KMS-11 (cell line): ENCODE data around the gene MEF2A.

Experiments
- H2AFZ ChIP-seq: fragments of 200-600 bp; sonication (generic); 2 replicates; pipeline ENCODE4 v1.6.1; 2016; ENCODE audit warnings: antibody characterized with exemption, mixed run types, low read depth
- H3K27ac ChIP-seq: fragments of 200-600 bp; sonication (generic); 2 replicates; pipeline ENCODE4 v1.6.1; 2016; ENCODE audit warnings: mild to moderate bottlenecking, mixed run types
- H3K27me3 ChIP-seq: fragments of 200-600 bp; sonication (generic); 2 replicates; pipeline ENCODE4 v1.6.1; 2017; ENCODE audit warnings: mild to moderate bottlenecking, low read depth, mixed run types, moderate library complexity; ENCODE audit not compliant: insufficient read depth
- H3K36me3 ChIP-seq: fragments of 200-600 bp; sonication (generic); 2 replicates; pipeline ENCODE4 v1.6.1; 2017; ENCODE audit warnings: mild to moderate bottlenecking, mixed run types; ENCODE audit not compliant: insufficient read depth
- H3K4me1 ChIP-seq: fragments of 200-600 bp; sonication (generic); 2 replicates; pipeline ENCODE4 v1.6.1; 2016; ENCODE audit warnings: mild to moderate bottlenecking, low read depth, mixed run types; ENCODE audit not compliant: poor library complexity, severe bottlenecking
- H3K4me2 ChIP-seq: fragments of 200-600 bp; sonication (generic); 2 replicates; pipeline ENCODE4 v1.7.0; 2016; ENCODE audit warnings: mild to moderate bottlenecking, mixed run types
- H3K4me3 ChIP-seq: fragments of 200-600 bp; sonication (generic); IDR thresholded peaks from 2 replicates; pipeline ENCODE4 v1.6.1; 2017; ENCODE audit warnings: low read depth, low read length, mixed read lengths; ENCODE audit not compliant: insufficient read depth
- H3K79me2 ChIP-seq: fragments of 200-600 bp; sonication (generic); 2 replicates; pipeline ENCODE4 v1.6.1; 2016; ENCODE audit warnings: low read depth, mixed run types; ENCODE audit not compliant: insufficient read depth
- H3K9ac ChIP-seq: fragments of 200-600 bp; sonication (generic); 2 replicates; pipeline ENCODE4 v1.6.1; 2016; ENCODE audit warnings: mild to moderate bottlenecking, mixed run types
- H4K20me1 ChIP-seq: fragments of 200-600 bp; sonication (generic); 2 replicates; pipeline ENCODE4 v1.6.1; 2016; ENCODE audit warnings: mild to moderate bottlenecking, mixed run types; ENCODE audit not compliant: insufficient read depth
- TF ChIP-seq, protein P1 (sequence below): fragments of 200-600 bp; sonication (generic); conservative IDR thresholded peaks from 2 replicates; pipeline ENCODE4 v1.6.1; 2017; ENCODE audit warnings: low read depth, mild to moderate bottlenecking, antibody characterized with exemption, low read length, moderate library complexity, mixed read lengths

MEF2A gene

DNA sequence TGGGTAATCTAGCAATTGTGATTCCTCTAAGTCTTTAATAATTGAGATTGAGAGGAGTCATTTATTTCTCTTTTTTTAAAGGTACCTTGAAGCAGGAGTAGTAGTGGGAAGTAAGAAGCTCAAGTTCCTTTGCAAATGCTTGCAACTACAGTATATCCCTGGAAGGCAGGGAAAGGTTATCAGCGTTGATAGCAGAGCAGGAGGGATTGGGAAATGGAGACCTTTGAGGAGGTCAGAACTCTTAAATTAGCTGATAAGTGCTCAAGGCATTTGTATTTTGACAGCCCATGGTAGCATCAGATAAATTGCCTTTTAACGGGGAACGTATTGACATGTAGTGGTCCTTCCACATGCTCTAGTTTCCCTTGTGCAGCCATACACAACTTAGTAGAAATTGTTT is 47.7 kb downstream of the MEF2A start:
- H3K27ac ChIP-seq = no peak overlapping the region
- no peaks in the 10 kb centered on the region for H3K27me3 ChIP-seq
- peaks cover 15% of the 10 kb centered on the region for H3K4me1 ChIP-seq
- H3K9ac ChIP-seq = no peak overlapping the region
- no peaks in the 10 kb centered on the region for H3K36me3 ChIP-seq
- no peaks in the 10 kb centered on the region for H4K20me1 ChIP-seq
- TF ChIP-seq, protein P1, sequence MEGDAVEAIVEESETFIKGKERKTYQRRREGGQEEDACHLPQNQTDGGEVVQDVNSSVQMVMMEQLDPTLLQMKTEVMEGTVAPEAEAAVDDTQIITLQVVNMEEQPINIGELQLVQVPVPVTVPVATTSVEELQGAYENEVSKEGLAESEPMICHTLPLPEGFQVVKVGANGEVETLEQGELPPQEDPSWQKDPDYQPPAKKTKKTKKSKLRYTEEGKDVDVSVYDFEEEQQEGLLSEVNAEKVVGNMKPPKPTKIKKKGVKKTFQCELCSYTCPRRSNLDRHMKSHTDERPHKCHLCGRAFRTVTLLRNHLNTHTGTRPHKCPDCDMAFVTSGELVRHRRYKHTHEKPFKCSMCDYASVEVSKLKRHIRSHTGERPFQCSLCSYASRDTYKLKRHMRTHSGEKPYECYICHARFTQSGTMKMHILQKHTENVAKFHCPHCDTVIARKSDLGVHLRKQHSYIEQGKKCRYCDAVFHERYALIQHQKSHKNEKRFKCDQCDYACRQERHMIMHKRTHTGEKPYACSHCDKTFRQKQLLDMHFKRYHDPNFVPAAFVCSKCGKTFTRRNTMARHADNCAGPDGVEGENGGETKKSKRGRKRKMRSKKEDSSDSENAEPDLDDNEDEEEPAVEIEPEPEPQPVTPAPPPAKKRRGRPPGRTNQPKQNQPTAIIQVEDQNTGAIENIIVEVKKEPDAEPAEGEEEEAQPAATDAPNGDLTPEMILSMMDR = no peak
- no peaks in the 10 kb centered on the region; the same call in 1 of the 2 replicates for H3K79me2 ChIP-seq
- H2AFZ ChIP-seq = no peak overlapping the region
- no peak overlapping the region for H3K4me2 ChIP-seq
- H3K4me3 ChIP-seq = no peak overlapping the region

- no peak overlapping the region for H3K27ac ChIP-seq
- no peaks in the 10 kb centered on the region; the same call in 1 of the 2 replicates for H3K79me2 ChIP-seq
- no peaks in the 10 kb centered on the region for H3K27me3 ChIP-seq
- no peak overlapping the region for H3K4me2 ChIP-seq
- H3K4me3 ChIP-seq = no peak overlapping the region
- TF ChIP-seq, protein P1 = no peak
- no peaks in the 10 kb centered on the region for H3K36me3 ChIP-seq
- H3K9ac ChIP-seq = no peak overlapping the region
- H3K4me1 ChIP-seq = peaks cover 15% of the 10 kb centered on the region
- no peaks in the 10 kb centered on the region for H4K20me1 ChIP-seq
- H2AFZ ChIP-seq = no peak overlapping the region
Observed at GRCh38 chr15:99613887-99614647, 48.3 kb downstream of the MEF2A start.

DNA sequence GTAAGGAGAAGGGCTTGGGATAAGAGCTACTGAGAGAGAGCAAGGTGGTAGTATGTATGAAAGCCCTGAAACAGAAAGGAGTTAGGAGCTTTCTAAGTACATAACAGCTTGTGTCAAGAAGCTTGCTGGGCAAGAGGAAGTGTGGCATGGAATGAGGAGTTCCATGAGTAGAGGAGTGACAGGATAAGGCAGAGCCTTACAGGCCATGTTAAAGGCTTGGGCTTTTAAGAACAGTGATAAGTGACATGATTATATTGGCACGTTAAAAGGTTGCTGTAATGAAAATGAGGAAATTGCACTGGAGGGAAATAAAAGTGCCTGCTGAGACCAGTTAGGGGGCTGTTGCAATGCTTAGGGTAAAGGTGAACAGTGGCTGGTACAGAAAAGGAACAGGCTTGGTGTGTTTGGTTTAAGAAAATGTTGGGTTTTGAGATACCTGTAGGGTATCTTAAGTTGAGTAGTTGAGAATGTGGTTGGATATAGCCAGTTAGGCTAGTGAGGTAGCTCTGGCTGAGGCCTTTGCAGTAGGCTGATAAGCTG is 49.0 kb downstream of the MEF2A start:
- no peaks in the 10 kb centered on the region; the same call in 1 of the 2 replicates for H3K79me2 ChIP-seq
- no peak overlapping the region for H3K27ac ChIP-seq

DNA sequence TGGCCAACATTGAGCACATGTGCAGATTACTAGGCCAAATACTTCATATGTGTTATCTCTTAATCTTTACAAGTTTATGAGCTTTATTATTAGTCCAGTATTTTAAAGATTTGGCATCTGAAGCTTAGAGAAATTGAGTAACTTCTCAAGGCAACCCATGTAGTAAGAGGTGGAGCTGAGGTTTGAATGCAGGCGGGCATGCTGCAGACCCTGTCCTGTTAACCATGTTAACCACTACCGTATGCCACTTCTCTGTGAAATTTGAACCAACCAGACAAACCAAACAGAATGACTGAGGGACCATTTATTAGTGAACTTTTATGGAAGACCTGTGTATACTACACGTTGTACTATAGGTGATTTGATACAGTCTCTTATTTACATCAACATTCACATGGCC is 49.7 kb downstream of the MEF2A start:
- TF ChIP-seq, protein P1 = no peak
- Histone ChIP-seq H4K20me1 (no peaks in the 10 kb centered on the region), H3K79me2 (no peaks in the 10 kb centered on the region; the same call in 1 of the 2 replicates), H3K4me2 (no peak overlapping the region), H3K27me3 (no peaks in the 10 kb centered on the region), H3K27ac (no peak overlapping the region), H3K36me3 (no peaks in the 10 kb centered on the region), H2AFZ (no peak overlapping the region), H3K4me1 (peaks cover 15% of the 10 kb centered on the region), H3K9ac (no peak overlapping the region), H3K4me3 (no peak overlapping the region)

More for the DNA sequence above, 49.0 kb downstream of the MEF2A start:
- Histone ChIP-seq H3K4me3 (no peak overlapping the region), H3K4me1 (peaks cover 15% of the 10 kb centered on the region), H3K36me3 (no peaks in the 10 kb centered on the region), H3K27me3 (no peaks in the 10 kb centered on the region), H3K9ac (no peak overlapping the region), H2AFZ (no peak overlapping the region), H3K4me2 (no peak overlapping the region), H4K20me1 (no peaks in the 10 kb centered on the region)
- TF ChIP-seq, protein P1 = no peak
